ENCODE measurements around the gene SNX30.

DNA sequence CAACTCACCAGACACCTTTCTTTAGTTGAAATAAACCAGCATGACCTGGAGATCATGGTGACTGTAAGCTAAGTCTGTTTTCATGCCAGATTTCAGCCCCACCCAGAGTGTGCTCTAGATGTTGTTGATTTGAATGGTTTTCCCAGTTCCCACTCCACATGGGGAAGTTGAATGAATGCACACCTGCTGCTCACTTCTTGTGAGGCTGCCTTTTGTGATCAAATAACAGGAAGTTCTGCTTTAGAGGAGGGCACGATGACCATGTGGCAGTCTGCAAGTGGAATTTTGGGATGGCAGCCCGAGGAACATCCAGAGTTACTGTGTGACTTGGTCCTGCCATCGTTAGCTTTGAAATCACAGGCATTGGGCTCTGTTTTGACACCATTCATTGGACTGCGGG lies 121.5 kb downstream of the SNX30 start:
- TF ChIP-seq CTCF (IDR thresholded peaks at IDR 0.05): no peak
- TF ChIP-seq EZH2 (IDR thresholded peaks at IDR 0.05; ENCODE audit: borderline replicate concordance, insufficient read depth, low read depth, low read length, poor library complexity, severe bottlenecking): no peak

Measured in B cell (primary cell).